H9 (cell line): ENCODE measurements around the gene BBX. TPM values are rescaled to one million over a fixed set of nuclear protein-coding genes. Genes with fewer than 3 reads are reported as not detected.

ENCODE experiments used
- DNase-seq: peaks from one replicate; pipeline ENCODE4 v3.0.0-alpha.2; 2017
- H2AFZ ChIP-seq: one replicate; pipeline ENCODE4 v1.6.1; 2013; ENCODE audit warnings: mild to moderate bottlenecking, low read length, control low read depth, moderate library complexity
- H2AK5ac ChIP-seq: 2 replicates; pipeline ENCODE4 v1.6.1; 2013; ENCODE audit warnings: low read length, control low read depth, mixed read lengths; ENCODE audit not compliant: insufficient read length
- H2BK120ac ChIP-seq: one replicate; pipeline ENCODE4 v1.6.1; 2013; ENCODE audit warnings: low read depth, mild to moderate bottlenecking, low read length, control low read depth, inconsistent platforms; ENCODE audit not compliant: poor library complexity, severe bottlenecking
- H2BK12ac ChIP-seq: 2 replicates; pipeline ENCODE4 v1.6.1; 2013; ENCODE audit warnings: low read length, control low read depth, mixed read lengths, low read depth; ENCODE audit not compliant: insufficient read length
- H2BK15ac ChIP-seq: 2 replicates; pipeline ENCODE4 v1.6.1; 2013; ENCODE audit warnings: low read depth, low read length, control low read depth
- H2BK20ac ChIP-seq: one replicate; pipeline ENCODE4 v1.6.1; 2013; ENCODE audit warnings: low read depth, mild to moderate bottlenecking, low read length, control low read depth, inconsistent platforms; ENCODE audit not compliant: poor library complexity, severe bottlenecking
- H2BK5ac ChIP-seq: 2 replicates; pipeline ENCODE4 v1.6.1; 2013; ENCODE audit warnings: low read length, control low read depth, mixed read lengths; ENCODE audit not compliant: insufficient read length
- H3K14ac ChIP-seq: 2 replicates; pipeline ENCODE4 v1.6.1; 2013; ENCODE audit warnings: low read length, control low read depth; ENCODE audit not compliant: insufficient read depth
- H3K18ac ChIP-seq: 2 replicates; pipeline ENCODE4 v1.6.1; 2013; ENCODE audit warnings: low read depth, mild to moderate bottlenecking, mixed read lengths, low read length, control low read depth; ENCODE audit not compliant: insufficient read length
- H3K23ac ChIP-seq: 2 replicates; pipeline ENCODE4 v1.6.1; 2013; ENCODE audit warnings: low read length, control low read depth, mixed read lengths, low read depth; ENCODE audit not compliant: insufficient read length
- H3K23me2 ChIP-seq: 2 replicates; pipeline ENCODE4 v1.6.1; 2013; ENCODE audit warnings: low read depth, mild to moderate bottlenecking, mixed read lengths, low read length, control low read depth; ENCODE audit not compliant: insufficient read length, poor library complexity, severe bottlenecking
- H3K27ac ChIP-seq: 2 replicates; pipeline ENCODE4 v1.5.1; 2013; ENCODE audit warnings: low read length, control low read depth, mixed read lengths, low read depth; ENCODE audit not compliant: insufficient read length
- H3K27me3 ChIP-seq: 2 replicates; pipeline ENCODE4 v1.6.1; 2013; ENCODE audit warnings: low read length, control low read depth, inconsistent platforms; ENCODE audit not compliant: insufficient read depth
- H3K4ac ChIP-seq: 2 replicates; pipeline ENCODE4 v1.6.1; 2013; ENCODE audit warnings: low read depth, mild to moderate bottlenecking, control low read depth, inconsistent platforms, low read length, moderate library complexity
- H3K4me1 ChIP-seq: 2 replicates; pipeline ENCODE4 v1.6.1; 2013; ENCODE audit warnings: low read length, control low read depth, inconsistent platforms; ENCODE audit not compliant: insufficient read depth
- H3K4me2 ChIP-seq: 2 replicates; pipeline ENCODE4 v1.6.1; 2013; ENCODE audit warnings: low read length, control low read depth, mixed read lengths; ENCODE audit not compliant: insufficient read length, insufficient read depth
- H3K56ac ChIP-seq: 2 replicates; pipeline ENCODE4 v1.6.1; 2013; ENCODE audit warnings: low read depth, mild to moderate bottlenecking, mixed read lengths, low read length, control low read depth; ENCODE audit not compliant: insufficient read length
- H3K79me1 ChIP-seq: 2 replicates; pipeline ENCODE4 v1.6.1; 2013; ENCODE audit warnings: low read depth, mild to moderate bottlenecking, moderate library complexity, low read length, control low read depth, inconsistent platforms; ENCODE audit not compliant: insufficient read depth, poor library complexity, severe bottlenecking
- H3K79me2 ChIP-seq: 2 replicates; pipeline ENCODE4 v1.6.1; 2013; ENCODE audit warnings: low read length, control low read depth, inconsistent platforms; ENCODE audit not compliant: insufficient read depth
- H3K9ac ChIP-seq: 2 replicates; pipeline ENCODE4 v1.6.1; 2013; ENCODE audit warnings: low read length, control low read depth, mixed read lengths; ENCODE audit not compliant: insufficient read length; ENCODE audit errors: extremely low read depth
- H3K9me3 ChIP-seq: one replicate; pipeline ENCODE4 v1.6.1; 2013; ENCODE audit warnings: low read depth, low read length, inconsistent platforms; ENCODE audit not compliant: control insufficient read depth
- H3T11ph ChIP-seq: one replicate; pipeline ENCODE4 v1.6.1; 2013; ENCODE audit warnings: mild to moderate bottlenecking, low read length, control low read depth, inconsistent platforms
- H4K20me1 ChIP-seq: one replicate; pipeline ENCODE4 v1.6.1; 2013; ENCODE audit not compliant: control insufficient read depth, insufficient read length, insufficient read depth
- H4K5ac ChIP-seq: 2 replicates; pipeline ENCODE4 v1.6.1; 2013; ENCODE audit warnings: low read depth, mild to moderate bottlenecking, mixed read lengths, low read length, control low read depth; ENCODE audit not compliant: insufficient read length
- H4K8ac ChIP-seq: replicated peaks from 2 replicates; pipeline ENCODE4 v1.6.1; 2013; ENCODE audit warnings: low read length, control low read depth, mixed read lengths, low read depth; ENCODE audit not compliant: insufficient read length
- H4K91ac ChIP-seq: 2 replicates; pipeline ENCODE4 v1.6.1; 2013; ENCODE audit warnings: low read depth, mild to moderate bottlenecking, moderate library complexity, mixed read lengths, low read length, control low read depth; ENCODE audit not compliant: insufficient read length
- H3K27ac Mint-ChIP-seq, 3 experiments: 2 replicates in 2 of 3; 3 replicates in 1 of 3; pipeline ENCODE4 v1.8.0; 2020 to 2021; ENCODE audit warnings: mixed read lengths in 3 of 3, mild to moderate bottlenecking in 1 of 3, moderate library complexity in 1 of 3
- H3K27me3 Mint-ChIP-seq: 2 replicates; pipeline ENCODE4 v1.8.0; 2021; ENCODE audit warnings: low read depth, mild to moderate bottlenecking, moderate library complexity, mixed read lengths
- H3K36me3 Mint-ChIP-seq, 3 experiments: 2 replicates in 2 of 3; 3 replicates in 1 of 3; pipeline ENCODE4 v1.8.0; 2020 to 2021; ENCODE audit warnings: low read depth in 3 of 3, mixed read lengths in 3 of 3; ENCODE audit not compliant: insufficient read depth in 1 of 3
- H3K4me1 Mint-ChIP-seq, 2 experiments: 2 replicates each; pipeline ENCODE4 v1.8.0; 2020; ENCODE audit warnings: mixed read lengths in 2 of 2
- H3K4me3 Mint-ChIP-seq, 2 experiments: 2 replicates in 1 of 2; 3 replicates in 1 of 2; pipeline ENCODE4 v1.8.0; 2020 to 2021; ENCODE audit warnings: mild to moderate bottlenecking in 2 of 2, mixed read lengths in 2 of 2, moderate library complexity in 1 of 2
- H3K9me3 Mint-ChIP-seq, 2 experiments: 2 replicates in 1 of 2; 3 replicates in 1 of 2; pipeline ENCODE4 v1.8.0; 2020; ENCODE audit warnings: mild to moderate bottlenecking in 2 of 2, mixed read lengths in 2 of 2, moderate library complexity in 1 of 2
- CTCF ChIP-seq: fragments of 200-600 bp; sonication (generic); conservative IDR thresholded peaks from 3 replicates; pipeline ENCODE4 v1.8.0; 2021; ENCODE audit warnings: antibody characterized with exemption, mild to moderate bottlenecking
- WGBS: extraction: QIAGEN DNeasy Blood & Tissue Kit; methylation state at CpG from one replicate; pipeline ENCODE4 v1.1.7; 2013; ENCODE audit warnings: missing lambda C conversion rate, low lambda C conversion rate, mixed read lengths; ENCODE audit not compliant: insufficient read length; ENCODE audit errors: extremely low coverage; 5-methylcytosine and 5-hydroxymethylcytosine counted together
- total RNA-seq: library from RNA; stranded (reverse); gene quantifications from 2 replicates; pipeline ENCODE4 v1.2.1, GENCODE V29; 2021

Gene BBX
- total RNA-seq, 1 experiment from 2014 or later = 34.8 TPM

DNA sequence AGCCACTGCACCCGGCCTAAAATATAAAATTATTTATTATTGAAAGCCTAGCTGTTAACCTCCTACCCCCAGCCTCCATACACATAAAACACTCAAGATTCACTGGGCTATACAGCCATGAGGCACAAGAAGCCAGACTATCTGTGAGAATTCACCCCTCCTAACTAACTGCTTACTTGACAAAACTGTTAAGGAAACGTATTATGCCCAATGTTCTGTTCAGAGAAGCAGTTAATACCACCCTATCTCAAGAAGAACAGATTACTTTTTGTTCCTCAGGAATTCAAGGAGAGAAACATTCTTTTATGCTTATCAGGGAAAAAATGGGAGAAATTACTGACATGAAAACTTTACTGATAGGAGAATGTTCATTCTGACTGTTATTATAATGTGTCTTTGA, 144.1 kb downstream of the BBX start:
- no peak for TF ChIP-seq CTCF
- Histone ChIP-seq H2BK5ac (no peak overlapping the region), H2BK15ac (no peak overlapping the region), H3K9me3 (no peaks in the 10 kb centered on the region), H3K23me2 (no peaks in the 10 kb centered on the region), H3K23ac (no peak overlapping the region), H3T11ph (no peak overlapping the region), H3K79me1 (no peaks in the 10 kb centered on the region), H3K27me3 (no peaks in the 10 kb centered on the region), H3K14ac (no peak overlapping the region), H2BK12ac (no peak overlapping the region), H2BK120ac (no peak overlapping the region), H3K56ac (no peak overlapping the region), H3K4me1 (peaks cover 2% of the 10 kb centered on the region; the same call in 1 of the 2 replicates), H4K5ac (no peak overlapping the region), H3K27ac (no peak overlapping the region), H2BK20ac (no peak overlapping the region), H4K91ac (no peak overlapping the region), H3K4me2 (no peak overlapping the region), H3K4ac (no peak overlapping the region), H3K9ac (no peak overlapping the region), H3K79me2 (0 out of 2 replicates have a peak, but pooled peaks cover 2% of the 10 kb centered on the region), H3K18ac (no peak overlapping the region), H2AK5ac (no peak overlapping the region), H2AFZ (no peak overlapping the region), H4K20me1 (no peaks in the 10 kb centered on the region), H4K8ac (no peak overlapping the region)
- DNase-seq = no peak
- Mint-ChIP-seq H3K27ac (no peak overlapping the region), H3K27me3 (no peaks in the 10 kb centered on the region), H3K9me3 (no peaks in the 10 kb centered on the region), H3K4me3 (no peak overlapping the region), H3K4me1 (peaks cover 35 to 36% of the 10 kb centered on the region in 2 experiments), H3K36me3 (peaks cover 0 to 2% (median 0%) of the 10 kb centered on the region in 3 experiments; a peak in 2 of 7 replicates)
- no CpG with 5 or more reads among the region's 2 CpGs for WGBS
